ENCODE data around the gene SNX19.
A peak's percentile ranks its signal among the peaks of the same experiment; 100 is the strongest.

SNX19 gene

GRCh38 chr11:130842001-130842400, 74.3 kb downstream of the SNX19 start:
- no peak for DNase-seq (ENCODE audit: low read depth)

GRCh38 chr11:130840679-130841078, 75.6 kb downstream of the SNX19 start:
- DNase-seq (ENCODE audit: low read depth) = no peak

GRCh38 chr11:130839981-130840666, 76.2 kb downstream of the SNX19 start:
- peak; percentile 86 for DNase-seq (ENCODE audit: low read depth)

- DNase-seq (ENCODE audit: low read depth) = no peak
Observed at GRCh38 chr11:130837194-130837593, 79.1 kb downstream of the SNX19 start.

GRCh38 chr11:130834886-130835285, 81.4 kb downstream of the SNX19 start:
- DNase-seq (ENCODE audit: low read depth) = peak; percentile 28

- DNase-seq (ENCODE audit: low read depth) = no peak
Observed at GRCh38 chr11:130832566-130833425, 83.5 kb downstream of the SNX19 start.

- no peak for DNase-seq (ENCODE audit: low read depth)
Observed at GRCh38 chr11:130831976-130832375, 84.3 kb downstream of the SNX19 start.

GRCh38 chr11:130831506-130831905, 84.8 kb downstream of the SNX19 start:
- DNase-seq (ENCODE audit: low read depth) = no peak

- no peak for DNase-seq (ENCODE audit: low read depth)
Observed at GRCh38 chr11:130830566-130830965, 85.7 kb downstream of the SNX19 start.

- no peak for DNase-seq (ENCODE audit: low read depth)
Observed at GRCh38 chr11:130829920-130830511, 86.3 kb downstream of the SNX19 start.

GRCh38 chr11:130828741-130829140, 87.5 kb downstream of the SNX19 start:
- DNase-seq (ENCODE audit: low read depth) = no peak

GRCh38 chr11:130827451-130828377, 88.6 kb downstream of the SNX19 start:
- peak; percentile 69 for DNase-seq (ENCODE audit: low read depth)

GRCh38 chr11:130826572-130826971, 89.7 kb downstream of the SNX19 start:
- DNase-seq (ENCODE audit: low read depth) = no peak

- DNase-seq (ENCODE audit: low read depth) = no peak
Observed at GRCh38 chr11:130825983-130826382, 90.3 kb downstream of the SNX19 start.

- DNase-seq (ENCODE audit: low read depth) = no peak
Observed at GRCh38 chr11:130825561-130825960, 90.7 kb downstream of the SNX19 start.

All from stromal cell of bone marrow (primary cell).